Gastrocnemius medialis (tissue), 4 donors: ENCODE data around the gene CTIF. TPM values are rescaled to one million over a fixed set of nuclear protein-coding genes. Genes with fewer than 3 reads are reported as not detected.

ENCODE experiments used
- ATAC-seq, 2 donors: fragments of 150-250 bp; one replicate each; pipeline ENCODE4 v1.9.1; 2016
- DNase-seq, 2 donors: peaks; one replicate each; pipeline ENCODE4 v3.0.0-alpha.2; 2019
- H3K27ac ChIP-seq, 4 donors: fragments of 200-600 bp; sonication (generic); 1 replicate in 1 of 4; 2 replicates in 3 of 4; pipeline ENCODE4 v1.5.1; 2016 to 2018; ENCODE audit warnings: mild to moderate bottlenecking in 2 of 4, moderate library complexity in 1 of 4
- H3K27me3 ChIP-seq, 3 donors: fragments of 200-600 bp; sonication (generic) in 2 of 3; 1 replicate in 1 of 3; 2 replicates in 2 of 3; pipeline versions ENCODE4 v1.5.1 to v1.6.0; 2016 to 2019; ENCODE audit warnings: mild to moderate bottlenecking in 1 of 3, moderate library complexity in 1 of 3
- H3K36me3 ChIP-seq, 2 donors: fragments of 200-600 bp; sonication (generic) in 1 of 2; one replicate each; pipeline ENCODE4 v1.5.1; 2017 to 2018
- H3K4me1 ChIP-seq, 2 donors: fragments of 200-600 bp; sonication (generic) in 1 of 2; one replicate each; pipeline ENCODE4 v1.5.1; 2016 to 2017; ENCODE audit warnings: mild to moderate bottlenecking in 2 of 2
- H3K4me3 ChIP-seq, 4 donors: fragments of 200-600 bp; sonication (generic) in 3 of 4; 1 replicate in 1 of 4; 2 replicates in 3 of 4; pipeline ENCODE4 v1.5.1; 2016 to 2019; ENCODE audit warnings: mild to moderate bottlenecking in 2 of 4
- H3K9me3 ChIP-seq, 3 donors: fragments of 200-600 bp; sonication (generic) in 2 of 3; 1 replicate in 1 of 3; 2 replicates in 2 of 3; pipeline ENCODE4 v1.5.1; 2016 to 2019
- CTCF ChIP-seq, 5 experiments: fragments of 450-650 bp in 3 of 5; fragments of 200-600 bp in 2 of 5; sonication (generic) in 2 of 5; IDR thresholded peaks in 4 of 5; conservative IDR thresholded peaks in 1 of 5; 1 replicate in 4 of 5; 2 replicates in 1 of 5; pipeline ENCODE4 v1.5.1; 2016 to 2019; ENCODE audit warnings: antibody characterized with exemption in 5 of 5, mild to moderate bottlenecking in 3 of 5, moderate library complexity in 3 of 5
- POLR2A ChIP-seq, 2 donors: fragments of 450-650 bp; IDR thresholded peaks; one replicate each; pipeline ENCODE4 v1.6.1; 2017; ENCODE audit warnings: antibody characterized with exemption in 2 of 2, mild to moderate bottlenecking in 2 of 2, moderate library complexity in 2 of 2
- in situ Hi-C, 4 donors: fragments of 200-750 bp; cut with MboI; loops; one replicate each; pipeline versions ENCODE4 v1.15.0 to v1.8.0; 2017; ENCODE audit warnings: low sequenced_read_pairs in 4 of 4
- intact Hi-C: fragments of 100-400 bp; cut with DNase I; formaldehyde crosslinking; loops from one replicate; pipeline ENCODE4 v1.15.1; 2023; ENCODE audit warnings: low total_unique reads
- total RNA-seq, 4 donors: library from RNA; depleted of rRNA; stranded (reverse); fragments of >200 nt; gene quantifications; one replicate each; pipeline versions ENCODE4 v1.1.0 to v1.2.3, GENCODE V29; 2016

The CTIF gene
- total RNA-seq, 4 donors from 2014 or later: 20.2 to 35.4 (median 23.1) TPM

- no peak overlapping the region for H3K4me3 ChIP-seq
- intact Hi-C loops: no loop called here
- H3K27ac ChIP-seq: no peak overlapping the region
- H3K9me3 ChIP-seq: no peaks in the 10 kb centered on the region
- peak in 1 of 2 donors; percentile 4 for DNase-seq
- H3K36me3 ChIP-seq: no peaks in the 10 kb centered on the region
- no peak for ATAC-seq
- H3K27me3 ChIP-seq: no peaks in the 10 kb centered on the region
- in situ Hi-C loops: no loop called here
- TF ChIP-seq POLR2A (IDR thresholded peaks at IDR 0.05) (no peak), CTCF (IDR thresholded peaks at IDR 0.05 in 4 of 5, conservative IDR thresholded peaks at IDR 0.05 in 1 of 5) (no peak)
- peaks cover 37 to 39% of the 10 kb centered on the region in 2 donors for H3K4me1 ChIP-seq
Observed at GRCh38 chr18:48785736-48786454, 247.1 kb downstream of the CTIF start.

DNA sequence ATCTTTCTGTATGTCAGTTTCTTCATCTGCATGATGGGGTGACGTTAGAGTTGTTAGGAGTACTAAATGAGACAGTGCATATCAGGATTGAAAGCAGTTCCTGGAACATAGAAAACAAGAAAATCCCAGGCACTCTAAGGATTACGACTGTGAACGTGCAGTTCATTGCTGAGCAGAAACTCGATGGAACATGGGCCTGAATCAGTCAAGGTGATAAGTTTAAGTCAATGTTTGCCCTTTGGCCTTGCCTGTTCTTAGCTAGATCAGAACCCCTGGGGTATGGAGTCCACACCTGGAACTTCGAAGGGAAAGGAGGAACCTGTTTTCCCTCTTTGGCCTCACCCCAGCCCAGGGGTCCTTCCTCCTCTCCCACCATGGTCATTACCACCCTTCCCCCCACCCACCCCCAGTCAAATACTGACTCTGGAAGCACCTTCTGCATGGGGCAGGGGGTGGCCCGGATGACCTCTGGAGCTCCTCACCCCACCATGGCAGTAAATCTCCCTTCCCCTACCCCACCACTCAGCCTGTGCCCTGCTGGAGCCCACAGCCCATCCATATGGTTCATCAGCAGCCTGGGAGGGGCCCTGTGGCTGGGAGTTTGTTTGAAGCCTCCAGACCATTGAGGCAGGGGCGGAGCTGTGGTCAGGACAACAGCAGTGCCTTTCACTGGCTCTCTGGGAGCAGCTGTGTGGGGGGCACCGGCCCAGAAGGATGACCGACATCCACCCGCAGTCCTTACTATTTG is 247.8 kb downstream of the CTIF start:
- intact Hi-C loops (no loop called here), in situ Hi-C loops (no loop called here)
- ATAC-seq (no peak), DNase-seq (peak in 1 of 2 donors; percentile 8)
- TF ChIP-seq POLR2A (IDR thresholded peaks at IDR 0.05) (no peak), CTCF (IDR thresholded peaks at IDR 0.05 in 4 of 5, conservative IDR thresholded peaks at IDR 0.05 in 1 of 5) (no peak)
- H3K9me3 ChIP-seq: no peaks in the 10 kb centered on the region
- peaks cover 29 to 37% of the 10 kb centered on the region in 2 donors for H3K4me1 ChIP-seq
- H3K36me3 ChIP-seq: no peaks in the 10 kb centered on the region
- no peak overlapping the region for H3K4me3 ChIP-seq
- no peak overlapping the region for H3K27ac ChIP-seq
- no peaks in the 10 kb centered on the region for H3K27me3 ChIP-seq

GRCh38 chr18:48787203-48788151 is 248.6 kb downstream of the CTIF start:
- H3K27me3 ChIP-seq: no peaks in the 10 kb centered on the region
- ATAC-seq (no peak), DNase-seq (peak in 1 of 2 donors; percentile 11)
- no peak overlapping the region for H3K4me3 ChIP-seq
- intact Hi-C loops (no loop called here), in situ Hi-C loops (no loop called here)
- peaks cover 21 to 28% of the 10 kb centered on the region in 2 donors for H3K4me1 ChIP-seq
- H3K9me3 ChIP-seq: no peaks in the 10 kb centered on the region
- TF ChIP-seq POLR2A (IDR thresholded peaks at IDR 0.05) (no peak), CTCF (IDR thresholded peaks at IDR 0.05 in 4 of 5, conservative IDR thresholded peaks at IDR 0.05 in 1 of 5) (no peak)
- no peak overlapping the region for H3K27ac ChIP-seq
- no peaks in the 10 kb centered on the region for H3K36me3 ChIP-seq

DNA sequence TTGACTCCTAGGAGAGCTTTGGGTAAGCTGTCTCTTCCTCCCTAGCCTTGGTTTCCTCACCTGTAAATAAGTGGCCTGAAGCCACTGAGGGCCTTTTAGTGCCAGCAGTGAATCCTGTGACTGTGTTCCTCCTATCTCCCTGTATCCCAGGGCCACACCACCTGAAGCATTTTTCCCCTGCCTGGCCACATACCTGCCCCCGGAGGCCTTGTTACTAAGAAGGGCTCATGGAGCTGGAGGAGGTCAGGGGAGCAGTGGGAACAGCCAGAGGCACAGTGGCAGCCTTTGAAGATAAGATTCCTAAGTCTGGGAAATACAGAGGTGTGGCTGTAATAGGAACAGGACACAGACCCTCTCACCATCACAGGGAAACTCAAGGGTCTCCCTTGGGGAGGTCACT is 249.5 kb downstream of the CTIF start:
- DNase-seq (peak in 1 of 2 donors; percentile 8), ATAC-seq (no peak)

More for the DNA sequence above, 249.5 kb downstream of the CTIF start:
- Histone ChIP-seq H3K27me3 (no peaks in the 10 kb centered on the region), H3K27ac (no peak overlapping the region), H3K36me3 (no peaks in the 10 kb centered on the region), H3K9me3 (no peaks in the 10 kb centered on the region), H3K4me1 (peaks cover 12 to 19% of the 10 kb centered on the region in 2 donors), H3K4me3 (no peak overlapping the region)
- TF ChIP-seq CTCF (IDR thresholded peaks at IDR 0.05 in 4 of 5, conservative IDR thresholded peaks at IDR 0.05 in 1 of 5) (no peak), POLR2A (IDR thresholded peaks at IDR 0.05) (no peak)
- in situ Hi-C loops: no loop called here
- intact Hi-C loops: no loop called here
